Limb (tissue), 2 donors: ENCODE measurements around the gene SMPD3.

ENCODE experiments used
- DNase-seq, 2 donors: peaks; one replicate each; pipeline ENCODE4 v3.0.0-alpha.2; 2016; ENCODE audit errors: extremely low spot score in 2 of 2

Gene SMPD3

DNA sequence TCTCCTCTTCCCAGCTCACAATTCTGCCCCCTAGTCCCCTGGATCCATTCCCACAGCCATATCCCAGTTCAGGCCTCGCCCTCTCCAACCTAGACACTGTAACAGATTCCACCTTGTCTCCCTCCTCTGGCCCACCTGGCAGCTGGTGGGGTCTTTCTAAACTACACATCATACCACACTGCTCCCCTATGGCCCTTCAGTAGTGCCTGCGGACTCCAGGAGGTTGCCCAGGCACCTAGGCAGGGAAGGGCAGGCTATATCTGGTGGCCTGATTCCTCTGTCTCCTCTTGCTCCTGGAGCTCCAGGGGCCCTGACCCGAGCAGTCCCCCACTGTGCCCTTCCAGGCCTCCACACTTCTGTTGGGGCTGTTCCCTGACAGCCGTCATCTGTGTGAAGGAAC is 64.5 kb downstream of the SMPD3 start:
- DNase-seq: no peak

DNA sequence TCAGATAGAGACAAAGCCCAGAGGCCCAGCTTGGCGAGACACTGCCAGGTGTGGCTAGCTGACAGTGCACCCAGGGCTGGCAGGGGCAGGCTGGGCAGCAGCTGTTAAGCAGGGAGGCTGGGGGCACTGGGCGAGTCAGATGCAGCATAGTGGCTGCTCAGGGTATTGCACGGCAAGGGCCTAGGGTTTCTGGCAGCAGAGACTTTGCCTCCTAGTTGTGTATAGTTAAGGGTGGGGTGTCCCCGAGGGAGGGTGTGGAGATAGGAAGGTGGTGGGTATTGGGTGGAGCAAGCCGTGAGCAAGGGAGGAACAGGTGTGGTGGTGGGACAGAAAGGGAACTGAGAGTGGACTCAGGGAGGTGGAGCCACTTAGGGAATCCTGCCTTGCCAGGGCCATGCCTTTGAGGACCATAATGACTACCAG is 66.0 kb downstream of the SMPD3 start:
- DNase-seq: no peak

DNA sequence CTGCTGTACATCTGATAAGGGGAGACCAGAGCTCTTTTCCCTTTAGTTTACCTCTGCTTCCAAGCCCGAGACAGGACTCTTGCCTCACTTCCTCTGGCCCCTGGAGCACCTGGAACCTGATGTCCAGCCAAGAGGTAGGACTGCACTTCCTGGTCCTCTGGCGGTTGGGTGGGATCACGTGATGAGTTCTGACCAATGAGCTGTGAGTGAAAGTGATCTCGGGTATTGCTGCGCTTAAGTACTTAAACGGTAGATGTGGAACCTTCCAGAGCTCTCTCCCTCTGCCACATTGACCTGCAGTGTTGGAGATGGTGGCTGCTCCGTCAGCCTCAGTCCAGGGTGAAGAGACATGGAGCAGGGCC is 67.0 kb downstream of the SMPD3 start:
- no peak for DNase-seq

DNA sequence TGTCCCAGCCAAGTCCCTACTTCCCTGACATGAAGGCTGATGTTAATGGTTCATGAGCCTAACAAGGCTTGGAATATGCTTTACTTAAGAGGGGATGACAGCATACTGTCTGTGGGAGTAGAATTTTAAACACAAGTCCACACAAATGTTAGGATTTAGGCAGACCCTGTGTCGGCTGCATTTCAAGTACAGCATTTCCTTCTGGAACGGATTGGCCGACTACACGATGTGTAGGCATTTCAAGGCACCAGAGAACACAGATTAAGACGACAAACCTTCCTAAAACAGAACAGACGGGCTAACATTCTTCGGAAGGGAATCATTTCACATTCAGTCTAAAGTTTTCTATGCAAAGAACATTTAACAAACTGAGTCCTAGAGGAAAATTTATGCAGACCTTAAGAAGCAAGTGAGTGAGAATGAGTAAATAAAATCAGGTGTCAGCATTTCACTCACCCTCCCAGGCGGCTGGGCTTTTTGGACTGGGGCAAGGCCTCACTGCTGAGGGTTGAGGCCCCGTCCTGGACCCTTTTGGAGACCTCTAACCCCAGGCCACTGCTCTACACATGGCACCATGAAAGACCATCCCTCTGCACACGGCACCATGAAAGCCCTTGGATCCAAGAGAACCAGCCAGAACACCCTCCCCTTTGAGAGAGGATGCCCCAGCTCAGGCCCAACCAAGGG is 67.5 kb downstream of the SMPD3 start:
- DNase-seq: no peak

DNA sequence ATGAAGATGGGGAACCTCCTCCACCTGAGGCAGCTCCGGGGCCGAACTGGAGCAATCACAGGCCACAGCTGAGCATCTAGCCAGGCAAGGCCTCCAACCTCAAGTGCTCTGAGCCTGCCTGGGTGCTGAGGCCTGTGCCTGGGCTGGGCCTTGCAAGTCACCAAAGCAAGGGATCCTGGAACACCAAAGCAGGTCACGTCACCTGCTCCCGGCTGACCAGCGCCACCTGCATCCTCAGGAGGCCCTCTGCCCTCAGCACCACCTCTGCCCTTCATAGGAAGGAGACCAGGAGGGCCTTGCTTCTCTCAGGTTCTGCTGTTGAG is 68.0 kb downstream of the SMPD3 start:
- no peak for DNase-seq

DNA sequence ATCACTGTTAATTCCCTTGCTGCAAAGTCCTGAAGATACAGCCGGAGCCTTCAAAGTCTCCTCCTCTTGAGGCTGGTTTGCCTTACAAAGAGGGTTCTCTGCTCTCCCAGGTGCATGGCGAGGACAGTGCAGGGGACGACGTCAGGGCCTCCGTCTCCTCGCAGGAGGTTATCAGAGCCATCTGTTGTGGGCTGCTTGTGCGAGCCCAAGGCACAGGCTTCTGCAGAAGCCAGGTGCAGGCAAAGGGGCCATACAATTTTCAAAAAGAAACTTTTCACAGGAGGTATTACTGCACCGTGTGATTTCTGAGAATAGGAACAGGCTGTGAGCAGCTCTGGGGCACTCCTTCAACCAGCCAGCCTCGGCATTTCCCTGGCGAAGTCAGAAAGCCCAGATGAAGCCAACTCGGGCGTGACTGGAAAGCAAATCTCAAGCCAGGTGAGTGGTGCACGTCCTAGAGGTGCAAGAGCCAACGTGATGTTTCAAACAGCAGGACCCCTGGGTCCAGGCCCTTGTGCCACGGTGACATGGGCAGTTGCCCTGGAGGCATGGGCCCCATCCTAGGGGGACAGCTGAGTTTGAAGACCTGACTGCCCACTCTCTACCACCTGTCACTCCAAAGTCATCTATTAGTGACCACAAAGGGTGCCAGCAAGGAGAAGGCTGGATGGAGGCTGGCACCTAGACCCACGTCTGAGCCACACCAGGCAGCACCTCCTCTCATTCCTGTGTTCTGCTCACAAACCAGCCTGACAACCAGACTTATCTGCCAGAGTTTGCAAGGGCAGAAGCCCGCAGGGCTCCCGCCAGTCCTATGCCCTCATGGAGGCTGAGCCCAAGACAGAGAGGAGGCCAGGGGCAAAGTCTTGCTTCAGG is 68.6 kb downstream of the SMPD3 start:
- DNase-seq: no peak

DNA sequence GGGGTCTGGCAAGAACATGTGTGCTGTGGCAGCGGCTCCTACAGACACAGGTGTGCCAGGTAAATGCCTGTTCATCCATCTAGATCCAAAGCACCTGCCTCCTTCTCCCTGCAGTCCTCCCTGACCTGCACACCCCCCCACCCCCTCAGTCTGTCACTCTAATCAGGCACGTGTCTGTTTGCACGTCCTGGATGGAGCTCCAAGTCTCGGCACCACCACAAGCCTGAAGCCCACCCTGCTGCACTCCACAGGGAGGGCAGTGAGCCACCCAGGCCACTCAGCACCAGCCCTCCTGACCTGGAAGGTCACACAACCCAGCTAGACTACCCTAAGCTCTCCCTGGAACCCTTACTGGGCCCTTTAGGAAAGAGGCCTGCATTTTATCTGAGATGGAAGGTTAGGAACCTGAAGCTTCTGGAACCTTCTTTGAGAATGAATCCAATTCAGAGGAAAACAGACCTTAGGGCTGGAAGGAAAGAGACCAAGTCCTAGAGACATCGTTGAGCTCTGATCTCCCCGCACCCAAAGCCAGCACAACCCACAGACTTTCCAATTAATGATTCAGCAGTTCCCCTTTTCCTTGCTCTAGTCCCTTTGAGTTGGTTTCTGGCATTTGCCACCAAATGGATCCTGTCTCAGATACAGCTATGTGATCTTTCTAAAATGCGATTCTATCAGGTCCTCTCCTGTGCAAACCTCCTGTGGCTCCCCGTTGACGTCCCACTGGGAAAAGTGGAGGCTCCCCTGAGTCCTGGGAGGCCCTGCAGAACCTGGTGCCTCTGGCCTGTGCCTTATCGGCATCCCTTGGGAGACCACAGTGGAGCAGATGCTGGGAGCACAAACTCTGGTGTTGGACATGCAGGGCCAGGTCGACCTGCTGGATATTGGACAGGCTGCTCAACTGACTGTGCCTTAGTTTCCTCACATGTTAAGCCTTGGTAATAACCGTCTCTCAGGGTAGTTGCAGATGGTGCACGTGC is 69.6 kb downstream of the SMPD3 start:
- no peak for DNase-seq

DNA sequence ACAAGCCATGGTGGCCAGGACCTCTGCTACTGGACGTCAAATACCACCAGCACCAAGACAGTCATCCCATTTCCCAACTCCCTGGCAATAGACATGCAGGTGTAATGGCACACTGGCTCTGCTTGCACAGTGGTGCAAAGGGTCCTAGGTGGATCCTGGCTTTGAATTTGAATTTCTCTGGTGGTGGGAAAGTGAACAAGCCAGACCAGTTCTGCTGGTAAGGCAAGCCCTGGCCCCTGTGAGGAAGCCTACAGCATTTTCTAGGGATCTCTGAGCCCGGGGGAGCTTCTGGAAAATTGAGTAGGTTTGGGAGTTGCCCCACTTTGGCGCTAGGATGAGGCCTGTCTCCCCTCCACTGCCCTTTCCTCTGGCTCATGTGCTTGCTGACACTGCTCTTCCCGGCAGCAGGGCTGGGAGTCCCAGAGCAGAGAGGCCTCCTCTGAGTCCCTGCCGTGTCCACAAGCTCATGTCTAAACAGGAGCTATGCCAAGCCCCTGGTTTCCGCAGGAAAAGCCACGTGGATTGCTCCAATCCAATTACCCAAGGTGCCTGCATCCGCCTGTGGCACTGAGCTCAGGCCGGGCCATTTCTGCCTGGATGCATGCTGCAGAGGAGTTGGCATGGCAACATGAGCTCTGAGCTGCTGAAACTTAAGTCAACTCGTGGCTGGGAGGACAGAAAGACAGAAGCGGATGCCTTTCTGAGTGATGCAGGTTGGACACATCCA is 70.5 kb downstream of the SMPD3 start:
- peak in 1 of 2 donors; percentile 11 for DNase-seq

DNA sequence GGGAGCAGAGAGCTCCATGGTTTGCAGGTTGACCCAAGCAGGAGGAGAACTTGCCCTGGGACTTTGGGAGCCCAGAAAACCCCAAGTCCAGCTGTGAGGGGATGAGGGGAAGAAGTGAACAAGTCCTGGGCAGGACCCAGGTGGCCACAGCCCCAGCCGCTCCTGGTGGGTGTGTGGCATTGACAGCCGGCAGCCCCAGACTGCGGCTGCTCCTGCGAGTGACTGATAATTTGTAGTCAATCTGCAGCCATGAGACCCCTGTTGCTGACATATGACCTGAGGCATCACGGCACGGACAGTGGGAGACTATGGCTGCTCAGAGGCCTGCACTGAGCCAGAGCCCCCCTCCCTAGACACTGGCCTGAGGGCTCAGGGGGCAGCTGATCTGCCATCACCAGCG is 71.1 kb downstream of the SMPD3 start:
- DNase-seq: no peak

DNA sequence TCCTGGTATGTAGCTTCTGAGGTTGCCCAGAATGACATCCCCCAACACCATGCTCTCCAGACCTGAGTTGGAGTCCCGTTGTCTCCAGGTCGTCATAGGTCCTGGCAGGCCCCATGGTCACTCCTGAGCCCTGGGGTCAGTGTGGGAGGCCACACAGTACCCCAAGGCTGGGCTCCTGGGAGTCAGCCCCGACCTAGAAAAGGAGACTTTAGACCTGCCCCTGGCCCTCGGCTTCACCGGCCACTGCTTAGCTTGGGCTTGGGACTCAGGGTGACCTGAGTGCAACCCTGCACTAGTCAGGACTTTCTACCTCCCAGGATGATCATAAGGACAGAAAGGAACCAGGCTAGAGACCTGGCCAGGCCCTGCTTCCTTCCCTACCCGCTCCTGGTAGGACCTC is 71.7 kb downstream of the SMPD3 start:
- DNase-seq: no peak

DNA sequence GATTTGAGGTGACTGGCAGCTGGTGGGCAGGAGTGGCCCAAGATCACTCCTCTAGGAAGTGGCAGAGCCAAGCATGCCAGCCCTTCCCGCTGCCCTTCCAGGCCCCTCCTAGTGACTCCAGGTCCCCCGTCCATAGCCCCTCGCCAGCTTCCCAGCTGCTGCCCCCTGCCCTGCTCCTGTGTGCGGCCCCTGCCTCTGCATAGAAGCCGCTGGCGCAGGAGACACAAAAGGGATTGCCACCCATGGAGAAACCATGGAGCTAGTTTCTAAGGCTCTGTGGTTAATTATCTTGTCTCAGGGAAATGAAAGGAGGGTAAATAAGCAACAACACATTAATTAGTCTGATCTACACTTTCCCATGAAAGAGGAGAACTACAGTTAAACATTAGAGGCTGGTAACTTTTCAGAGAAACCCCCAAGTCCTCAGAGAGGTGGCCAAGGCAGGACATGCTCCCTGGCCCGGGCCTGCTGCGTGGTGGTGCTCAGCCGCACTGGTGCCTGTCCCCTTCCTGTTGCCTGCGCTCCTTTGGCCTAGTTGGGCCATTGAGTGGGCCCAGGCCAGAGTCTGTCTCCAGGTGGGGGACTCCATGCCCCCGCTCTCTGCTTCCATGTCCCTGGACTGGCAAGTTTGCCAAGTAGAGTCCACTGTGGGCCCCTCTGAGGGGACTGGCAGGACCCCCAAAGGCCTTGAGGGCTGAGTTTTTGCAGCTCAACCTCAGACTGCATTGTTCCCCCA is 72.3 kb downstream of the SMPD3 start:
- DNase-seq: no peak

DNA sequence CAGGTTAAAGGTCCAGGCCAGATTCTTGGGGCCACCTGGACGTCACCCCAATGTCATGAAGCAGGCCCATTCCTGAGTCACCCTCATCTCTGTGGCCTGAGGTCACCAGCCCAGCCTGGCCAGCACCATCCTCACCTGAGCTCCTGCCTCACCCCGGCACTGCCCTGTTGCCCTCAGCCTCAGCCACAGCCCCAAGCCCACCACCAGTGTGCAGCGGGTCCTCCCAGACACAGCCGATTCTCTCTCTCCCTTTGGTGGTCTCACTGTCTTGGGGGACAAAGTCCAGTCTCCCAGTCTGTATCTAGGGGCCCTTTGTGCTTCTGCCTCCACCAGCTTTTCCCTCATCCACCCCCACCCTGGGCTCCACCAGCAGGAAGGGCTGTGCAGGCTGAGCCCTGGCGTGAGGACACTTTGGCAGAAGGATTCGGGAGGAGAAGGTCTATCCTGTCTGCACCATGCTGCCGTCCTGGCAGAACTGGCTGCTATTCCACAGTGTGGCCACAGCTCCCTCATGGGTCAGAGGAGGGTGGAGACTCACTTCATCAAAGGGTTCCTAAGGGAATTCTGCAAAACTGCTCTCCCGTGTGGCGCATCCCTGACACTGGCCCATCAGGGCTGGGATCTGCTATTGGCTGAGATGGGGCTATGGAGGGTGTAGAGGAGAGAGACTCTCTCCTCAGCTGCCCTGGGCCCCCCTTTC is 73.2 kb downstream of the SMPD3 start:
- no peak for DNase-seq

DNA sequence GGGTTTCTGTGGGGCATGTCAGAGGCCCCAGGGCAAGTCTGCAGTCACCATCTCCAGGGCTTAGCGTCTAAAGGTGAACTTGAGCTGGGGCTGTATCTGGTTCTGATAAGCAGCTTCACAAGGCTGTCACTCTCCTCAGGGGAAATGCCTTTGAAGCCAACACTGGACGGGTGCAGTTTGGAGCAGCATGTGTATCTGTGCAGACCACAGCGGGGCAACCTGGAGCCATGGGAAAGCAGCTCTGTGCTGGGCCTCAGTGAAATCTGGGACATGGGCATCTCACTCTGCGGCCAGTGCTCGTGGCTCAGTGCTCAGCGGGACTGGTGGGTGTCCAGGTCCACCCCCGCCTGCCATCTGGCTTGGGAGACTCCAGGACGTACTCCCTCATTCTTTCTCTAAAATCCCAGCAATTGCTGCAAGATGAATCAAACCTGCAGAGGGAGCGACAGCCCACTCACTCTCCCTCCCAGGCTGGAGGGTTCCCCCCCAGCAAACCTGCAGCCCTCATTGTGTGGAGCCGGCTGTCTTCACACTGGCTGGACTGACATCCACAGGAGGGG is 74.0 kb downstream of the SMPD3 start:
- DNase-seq: no peak

DNA sequence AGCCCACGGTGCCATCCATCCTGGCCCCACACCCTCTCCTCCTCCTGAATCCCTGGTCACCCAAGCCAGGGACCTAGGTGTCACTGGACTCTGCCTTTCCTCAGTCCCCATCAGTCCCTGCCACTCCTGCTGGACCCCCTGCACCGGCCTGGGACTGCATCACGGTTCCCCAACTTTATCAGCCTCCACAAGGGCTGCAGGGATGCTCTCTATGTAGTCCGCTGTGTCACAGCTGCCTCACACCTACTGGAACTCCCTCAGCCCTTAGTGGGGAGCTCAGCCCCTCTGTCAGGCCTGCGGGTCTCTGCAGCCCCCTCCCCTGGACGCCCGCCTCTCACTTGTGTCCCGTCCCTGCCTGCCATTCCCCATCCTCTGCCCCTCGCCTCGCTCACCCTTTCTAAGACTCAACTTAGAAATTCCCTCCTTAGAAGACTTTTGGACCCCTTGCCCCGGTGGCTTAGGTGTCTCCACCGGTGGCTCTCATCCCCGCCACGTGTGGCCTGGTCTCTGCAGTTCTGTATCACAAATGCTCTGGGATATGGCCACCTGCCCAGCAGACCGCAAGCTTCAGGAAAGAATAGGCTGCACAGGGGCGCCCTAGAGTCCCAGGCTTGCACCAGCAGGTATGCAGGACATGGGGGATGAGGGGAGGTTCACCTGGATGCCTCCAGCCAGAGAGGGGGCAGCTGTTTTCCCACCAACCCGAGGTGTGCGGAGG is 74.6 kb downstream of the SMPD3 start:
- DNase-seq: no peak

DNA sequence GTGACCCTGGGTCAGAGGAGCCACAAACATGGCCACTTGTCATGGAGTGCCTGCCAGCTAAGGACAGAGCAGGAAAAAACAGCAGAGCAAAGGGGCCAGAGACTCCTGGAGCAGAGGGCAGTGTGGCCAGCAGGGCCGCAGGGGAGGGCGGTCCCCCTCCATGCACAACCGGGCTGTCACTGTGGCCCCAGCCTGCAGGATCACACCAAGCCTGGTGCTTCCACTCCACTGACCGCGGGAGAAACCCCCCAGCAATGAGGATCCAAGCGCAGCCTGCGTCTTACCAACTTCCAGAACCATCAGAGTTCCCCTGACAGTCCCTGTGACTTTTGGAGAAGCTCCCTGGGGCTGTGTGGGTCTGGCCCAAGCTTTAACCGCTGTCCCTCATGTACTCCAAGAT is 75.5 kb downstream of the SMPD3 start:
- DNase-seq: no peak

DNA sequence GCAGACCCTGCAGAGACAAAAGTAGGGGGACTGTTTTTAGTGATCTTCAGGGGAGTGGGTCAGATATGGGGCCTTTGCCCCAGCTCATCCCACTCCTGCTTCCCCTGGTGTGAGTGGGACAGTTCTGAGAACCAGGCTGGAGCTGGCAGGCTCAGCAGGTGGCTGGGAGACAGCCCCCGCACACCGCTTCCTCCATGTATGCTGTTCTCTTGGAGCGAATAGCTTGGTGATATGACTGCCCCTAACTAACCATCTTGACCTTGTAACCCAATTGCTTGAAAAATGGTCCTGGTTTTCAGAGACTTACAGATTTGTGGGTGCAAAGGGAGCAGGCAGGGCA is 76.0 kb downstream of the SMPD3 start:
- no peak for DNase-seq

DNA sequence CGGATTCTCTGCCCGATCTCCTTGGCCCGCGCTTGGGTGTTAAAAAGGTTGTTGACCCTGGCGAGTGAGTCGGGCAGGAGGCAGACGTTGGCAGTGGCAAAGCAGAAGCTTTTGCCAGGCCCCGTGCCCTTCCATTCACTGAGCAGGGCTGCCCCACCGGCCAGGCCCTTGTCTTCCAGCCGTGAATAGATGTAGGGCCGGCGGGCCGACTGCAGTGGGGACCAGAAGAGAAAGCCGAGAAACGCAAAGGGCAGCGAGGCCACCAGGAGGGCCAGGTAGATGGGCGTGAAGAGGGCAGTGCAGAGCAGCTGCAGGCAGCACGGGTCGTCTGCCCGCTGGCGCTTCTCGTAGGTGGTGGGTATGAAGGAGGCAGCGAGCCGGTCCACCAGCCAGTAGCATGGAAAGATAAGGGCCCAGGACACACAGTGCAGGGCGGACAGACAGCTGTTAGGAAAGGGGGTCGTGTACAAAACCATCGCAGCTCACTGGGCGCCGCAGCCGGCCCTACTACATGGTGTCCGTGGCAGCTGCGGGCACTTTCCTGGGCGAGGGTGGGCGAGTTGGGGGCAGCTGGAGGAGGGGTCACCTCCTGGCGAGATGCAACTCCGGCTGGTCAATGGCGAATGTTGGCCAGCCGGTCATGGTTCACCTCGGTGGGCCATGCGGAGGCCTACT is 76.5 kb downstream of the SMPD3 start:
- DNase-seq: no peak

DNA sequence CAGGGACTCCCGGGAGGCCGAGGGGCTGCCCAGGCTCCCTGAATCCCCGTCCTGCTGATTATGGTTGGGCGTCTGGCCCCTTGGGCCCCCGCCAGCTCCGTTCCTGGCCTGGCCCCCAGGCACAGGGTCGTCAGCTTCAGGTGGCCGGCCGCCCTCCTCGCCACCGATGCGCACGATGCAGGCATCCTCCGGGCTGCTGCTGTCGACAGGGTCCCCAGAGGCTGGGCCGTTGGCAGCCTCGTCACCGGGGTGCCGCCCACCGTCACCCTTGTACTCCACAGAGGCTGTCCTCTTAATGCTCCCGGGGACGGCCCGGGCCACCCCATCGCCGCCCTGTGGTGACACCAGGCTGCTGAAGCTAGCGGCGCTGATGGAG is 77.0 kb downstream of the SMPD3 start:
- DNase-seq: no peak
